WTC11 (cell line): Measurements from ENCODE around the gene CLMP. TPM values are rescaled to one million over a fixed set of nuclear protein-coding genes. Genes with fewer than 3 reads are reported as not detected.

Experiments used
- ATAC-seq: fragments of 200-7000 bp; cut with Tn5 transposase; 2 replicates; pipeline ENCODE4 v1.10.0; 2021; ENCODE audit warnings: mild to moderate bottlenecking, moderate library complexity
- CTCF ChIA-PET: fragments of 300-600 bp; sonication (Branson Sonifier 250); formaldehyde crosslinking; loops from one replicate; lab custom pipeline; 2021; ENCODE audit warnings: antibody characterized with exemption; lab: Charles Lee
- POLR2A ChIA-PET: fragments of 350-600 bp; sonication (Branson Sonifier 250); formaldehyde crosslinking; loops from one replicate; lab custom pipeline; 2021; ENCODE audit warnings: antibody characterized with exemption; lab: Charles Lee
- DNase-seq: peaks from one replicate; pipeline ENCODE4 v3.0.0; 2021; ENCODE audit warnings: low spot score
- H3K27ac Mint-ChIP-seq: 2 replicates; pipeline ENCODE4 v1.8.0; 2021; ENCODE audit warnings: mixed read lengths
- H3K27me3 Mint-ChIP-seq: 2 replicates; pipeline ENCODE4 v1.8.0; 2021; ENCODE audit warnings: low read depth, mild to moderate bottlenecking, moderate library complexity, mixed read lengths
- H3K36me3 Mint-ChIP-seq: 2 replicates; pipeline ENCODE4 v1.8.0; 2021; ENCODE audit warnings: mixed read lengths
- H3K4me1 Mint-ChIP-seq: 2 replicates; pipeline ENCODE4 v1.8.0; 2022; ENCODE audit warnings: mixed read lengths
- H3K4me3 Mint-ChIP-seq: 2 replicates; pipeline ENCODE4 v1.8.0; 2021; ENCODE audit warnings: mild to moderate bottlenecking, moderate library complexity, mixed read lengths
- H3K9me3 Mint-ChIP-seq: 2 replicates; pipeline ENCODE4 v1.8.0; 2021; ENCODE audit warnings: mixed read lengths
- CBFB ChIP-seq: sonication (generic); formaldehyde crosslinking; IDR thresholded peaks from 2 replicates; pipeline ENCODE4 v1.8.1; 2022; ENCODE audit warnings: mild to moderate bottlenecking, low read depth, missing genetic modification reagents
- FOXJ3 ChIP-seq: sonication (generic); formaldehyde crosslinking; IDR thresholded peaks from 2 replicates; pipeline ENCODE4 v1.9.0; 2021; ENCODE audit warnings: missing genetic modification reagents, mild to moderate bottlenecking, borderline replicate concordance
- FOXP1 ChIP-seq: sonication (generic); formaldehyde crosslinking; IDR thresholded peaks from 2 replicates; pipeline ENCODE4 v1.8.0; 2022; ENCODE audit warnings: missing genetic modification reagents, mild to moderate bottlenecking, moderate library complexity, borderline replicate concordance
- FOXP4 ChIP-seq: sonication (generic); formaldehyde crosslinking; IDR thresholded peaks from 2 replicates; pipeline ENCODE4 v1.8.0; 2022; ENCODE audit warnings: mild to moderate bottlenecking, missing genetic modification reagents
- KAT7 ChIP-seq: sonication (generic); formaldehyde crosslinking; IDR thresholded peaks from 2 replicates; pipeline ENCODE4 v1.8.1; 2023; ENCODE audit warnings: missing genetic modification reagents, mild to moderate bottlenecking, borderline replicate concordance
- OVOL2 ChIP-seq: fragments of 250-450 bp; sonication (Bioruptor Pico); IDR thresholded peaks from 2 replicates; pipeline ENCODE4 v1.9.0; 2021; ENCODE audit warnings: mild to moderate bottlenecking, borderline replicate concordance
- PREB ChIP-seq: sonication (generic); formaldehyde crosslinking; IDR thresholded peaks from 2 replicates; pipeline ENCODE4 v1.8.1; 2022; ENCODE audit warnings: mild to moderate bottlenecking, missing genetic modification reagents, moderate library complexity, borderline replicate concordance
- PRRX2 ChIP-seq: fragments of 250-450 bp; sonication (Bioruptor Pico); IDR thresholded peaks from 2 replicates; pipeline ENCODE4 v1.8.0; 2021; ENCODE audit warnings: mild to moderate bottlenecking
- RORB ChIP-seq: fragments of 250-450 bp; sonication (Bioruptor Pico); IDR thresholded peaks from 2 replicates; pipeline ENCODE4 v1.9.0; 2021; ENCODE audit warnings: mild to moderate bottlenecking
- SMAD3 ChIP-seq: sonication (generic); formaldehyde crosslinking; IDR thresholded peaks from 2 replicates; pipeline ENCODE4 v1.8.0; 2022; ENCODE audit warnings: missing genetic modification reagents, mild to moderate bottlenecking, borderline replicate concordance
- SOX15 ChIP-seq: fragments of 250-450 bp; sonication (Bioruptor Pico); IDR thresholded peaks from 2 replicates; pipeline ENCODE4 v1.9.0; 2021; ENCODE audit warnings: mild to moderate bottlenecking
- TEAD4 ChIP-seq: sonication (generic); formaldehyde crosslinking; IDR thresholded peaks from 2 replicates; pipeline ENCODE4 v1.8.0; 2022; ENCODE audit warnings: mild to moderate bottlenecking, missing genetic modification reagents
- USF1 ChIP-seq: sonication (generic); formaldehyde crosslinking; IDR thresholded peaks from 2 replicates; pipeline ENCODE4 v1.8.0; 2022; ENCODE audit warnings: mild to moderate bottlenecking, missing genetic modification reagents
- ZNF138 ChIP-seq: sonication (generic); formaldehyde crosslinking; conservative IDR thresholded peaks from 2 replicates; pipeline ENCODE4 v1.8.1; 2022; ENCODE audit warnings: mild to moderate bottlenecking, moderate library complexity, missing genetic modification reagents
- ZNF232 ChIP-seq: sonication (generic); formaldehyde crosslinking; IDR thresholded peaks from 2 replicates; pipeline ENCODE4 v1.8.0; 2022; ENCODE audit warnings: mild to moderate bottlenecking, missing genetic modification reagents
- ZNF281 ChIP-seq: sonication (generic); formaldehyde crosslinking; IDR thresholded peaks from 2 replicates; pipeline ENCODE4 v1.8.0; 2023; ENCODE audit warnings: mild to moderate bottlenecking, missing genetic modification reagents
- ZNF396 ChIP-seq: fragments of 250-450 bp; sonication (Bioruptor Pico); IDR thresholded peaks from 2 replicates; pipeline ENCODE4 v1.8.0; 2021; ENCODE audit warnings: mild to moderate bottlenecking, moderate library complexity, borderline replicate concordance
- ZNF671 ChIP-seq: fragments of 250-450 bp; sonication (Bioruptor Pico); IDR thresholded peaks from 2 replicates; pipeline ENCODE4 v1.8.0; 2021; ENCODE audit warnings: mild to moderate bottlenecking
- ZSCAN18 ChIP-seq: fragments of 250-450 bp; sonication (Bioruptor Pico); IDR thresholded peaks from 2 replicates; pipeline ENCODE4 v2.1.2; 2022; ENCODE audit warnings: mild to moderate bottlenecking, moderate library complexity
- total RNA-seq: library from RNA; stranded (reverse); gene quantifications from 3 replicates; pipeline ENCODE4 v1.2.3, GENCODE V29; 2021

Gene CLMP
- total RNA-seq, 1 experiment from 2014 or later: 20.0 TPM

GRCh38 chr11:123169821-123170220 lies 25.2 kb downstream of the CLMP start:
- H3K27me3 Mint-ChIP-seq: no peaks in the 10 kb centered on the region
- peaks cover 5% of the 10 kb centered on the region; the same call in 1 of the 2 replicates for H3K36me3 Mint-ChIP-seq
- peaks cover 52% of the 10 kb centered on the region for H3K4me1 Mint-ChIP-seq
- ATAC-seq: no peak
- DNase-seq: no peak
- peak overlapping the region; percentile 39; the same call in 1 of the 2 replicates for H3K27ac Mint-ChIP-seq
- no peak overlapping the region for H3K4me3 Mint-ChIP-seq
- no peaks in the 10 kb centered on the region for H3K9me3 Mint-ChIP-seq
- POLR2A ChIA-PET: interaction anchor here (0.6 kb wide), 1 partner anchor 14 kb away, joined by 3 read pairs; no protein-coding TSS in a partner anchor
- CTCF ChIA-PET: interaction anchor here (1.0 to 8.3 kb wide), 5 partner anchors 23 to 92 kb away, joined by 3 to 93 read pairs (median 4); no protein-coding TSS in a partner anchor
- TF ChIP-seq KAT7: no peak
- no peak for TF ChIP-seq PRRX2
- TF ChIP-seq ZNF671: no peak
- no peak for TF ChIP-seq TEAD4 (CRISPR knock-in tag)
- TF ChIP-seq SMAD3 (CRISPR knock-in tag): no peak
- TF ChIP-seq ZNF281: no peak
- TF ChIP-seq USF1 (CRISPR knock-in tag): no peak
- TF ChIP-seq ZNF138 (CRISPR knock-in tag): no peak
- no peak for TF ChIP-seq RORB (CRISPR knock-in tag)
- no peak for TF ChIP-seq OVOL2 (CRISPR knock-in tag)
- TF ChIP-seq ZSCAN18 (CRISPR knock-in tag): no peak
- TF ChIP-seq CBFB: no peak
- no peak for TF ChIP-seq ZNF232 (CRISPR knock-in tag)
- no peak for TF ChIP-seq FOXP1 (CRISPR knock-in tag)
- TF ChIP-seq FOXJ3 (CRISPR knock-in tag): no peak
- TF ChIP-seq PREB (CRISPR knock-in tag): no peak
- TF ChIP-seq SOX15 (CRISPR knock-in tag): no peak
- no peak for TF ChIP-seq FOXP4 (CRISPR knock-in tag)
- no peak for TF ChIP-seq ZNF396 (CRISPR knock-in tag)
